IPS-15b (cell line): ENCODE data around the gene FAM210A.

Source experiments
- H3K27me3 ChIP-seq: one replicate; pipeline ENCODE4 v1.6.1; 2013; ENCODE audit warnings: low read length; ENCODE audit not compliant: control insufficient read depth, insufficient read depth
- H3K36me3 ChIP-seq: one replicate; pipeline ENCODE4 v1.6.1; 2013; ENCODE audit warnings: low read length; ENCODE audit not compliant: control insufficient read depth, insufficient read depth
- H3K4me1 ChIP-seq: one replicate; pipeline ENCODE4 v1.6.1; 2013; ENCODE audit warnings: mild to moderate bottlenecking, low read length; ENCODE audit not compliant: control insufficient read depth, insufficient read depth
- H3K4me3 ChIP-seq: one replicate; pipeline ENCODE4 v1.5.1; 2013; ENCODE audit warnings: low read depth, low read length
- H3K9ac ChIP-seq: one replicate; pipeline ENCODE4 v1.6.1; 2013; ENCODE audit warnings: low read depth, mild to moderate bottlenecking, low read length
- H3K9me3 ChIP-seq: one replicate; pipeline ENCODE4 v1.6.1; 2013; ENCODE audit warnings: mild to moderate bottlenecking, low read length; ENCODE audit not compliant: control insufficient read depth, insufficient read depth

The FAM210A gene

DNA sequence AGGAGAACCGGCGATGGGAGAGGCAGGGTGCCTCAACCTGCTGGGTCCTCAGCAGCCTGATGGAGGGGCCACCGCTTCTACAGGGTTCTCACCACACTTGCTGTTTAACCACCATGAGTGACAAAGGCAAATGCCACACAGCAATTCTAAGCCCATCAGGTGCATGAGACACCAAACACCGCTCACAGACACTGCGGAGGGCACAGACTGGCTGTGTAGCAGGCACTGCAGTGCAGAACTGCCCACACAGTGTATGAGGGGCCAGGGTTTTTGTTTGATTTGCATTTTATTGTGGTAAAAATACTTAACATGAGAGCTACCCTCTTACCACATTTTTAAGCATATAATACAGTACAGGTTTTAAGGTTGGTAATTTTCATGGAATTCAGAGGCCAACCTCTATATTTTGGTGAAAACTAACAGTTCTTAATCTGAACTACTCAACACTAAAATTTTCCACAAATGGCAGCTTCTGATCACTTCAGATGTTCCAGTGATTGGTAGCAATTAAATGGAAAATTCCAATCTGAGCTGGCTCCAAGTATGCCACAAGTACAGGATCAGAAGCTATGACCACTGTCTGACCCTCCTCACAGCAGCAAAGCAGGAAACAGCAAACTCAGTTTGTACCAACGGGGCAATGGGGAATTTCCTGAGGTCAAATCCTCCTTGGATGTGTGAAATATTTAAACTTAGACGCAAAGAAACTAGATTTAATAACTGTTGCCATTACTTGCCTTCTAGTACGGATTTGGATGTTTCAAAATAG is 67.7 kb downstream of the FAM210A start:
- Histone ChIP-seq H3K4me3 (no peak overlapping the region), H3K27me3 (no peaks in the 10 kb centered on the region), H3K9me3 (no peaks in the 10 kb centered on the region), H3K36me3 (no peaks in the 10 kb centered on the region), H3K4me1 (no peaks in the 10 kb centered on the region), H3K9ac (no peak overlapping the region)

GRCh38 chr18:13657974-13658373 is 68.4 kb downstream of the FAM210A start:
- Histone ChIP-seq H3K36me3 (no peaks in the 10 kb centered on the region), H3K9me3 (no peaks in the 10 kb centered on the region), H3K27me3 (no peaks in the 10 kb centered on the region), H3K9ac (no peak overlapping the region), H3K4me1 (no peaks in the 10 kb centered on the region), H3K4me3 (no peak overlapping the region)

- H3K4me3 ChIP-seq: no peak overlapping the region
- no peaks in the 10 kb centered on the region for H3K27me3 ChIP-seq
- no peaks in the 10 kb centered on the region for H3K36me3 ChIP-seq
Measured at GRCh38 chr18:13653746-13654433, 72.5 kb downstream of the FAM210A start.

GRCh38 chr18:13649397-13650390 is 76.7 kb downstream of the FAM210A start:
- Histone ChIP-seq H3K4me1 (no peaks in the 10 kb centered on the region), H3K27me3 (no peaks in the 10 kb centered on the region), H3K9ac (no peak overlapping the region), H3K9me3 (no peaks in the 10 kb centered on the region), H3K4me3 (no peak overlapping the region), H3K36me3 (no peaks in the 10 kb centered on the region)

More at GRCh38 chr18:13653746-13654433, 72.5 kb downstream of the FAM210A start:
- Histone ChIP-seq H3K9me3 (no peaks in the 10 kb centered on the region), H3K4me1 (no peaks in the 10 kb centered on the region), H3K9ac (no peak overlapping the region)

DNA sequence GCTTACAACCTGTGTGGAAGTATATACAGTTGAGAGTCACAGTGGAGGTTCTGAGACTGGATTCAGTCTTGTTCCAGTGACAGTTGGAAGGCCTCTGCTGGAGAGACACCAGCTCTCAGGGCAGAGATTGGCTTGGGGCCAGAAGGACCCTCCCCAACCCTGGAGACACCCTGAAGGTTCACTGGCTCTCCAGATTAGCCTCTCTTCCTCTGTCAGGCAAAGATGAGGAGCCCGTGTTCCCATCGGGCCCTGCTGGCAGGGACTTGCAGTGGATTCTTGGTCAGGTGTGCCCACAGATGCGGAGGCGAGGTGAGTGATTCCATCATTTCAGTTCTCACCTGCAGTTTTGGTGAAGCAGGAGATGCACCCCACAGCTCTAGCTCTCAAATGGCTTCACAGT is 78.6 kb downstream of the FAM210A start:
- Histone ChIP-seq H3K9me3 (no peaks in the 10 kb centered on the region), H3K9ac (no peak overlapping the region), H3K36me3 (no peaks in the 10 kb centered on the region), H3K27me3 (no peaks in the 10 kb centered on the region), H3K4me1 (no peaks in the 10 kb centered on the region), H3K4me3 (no peak overlapping the region)

DNA sequence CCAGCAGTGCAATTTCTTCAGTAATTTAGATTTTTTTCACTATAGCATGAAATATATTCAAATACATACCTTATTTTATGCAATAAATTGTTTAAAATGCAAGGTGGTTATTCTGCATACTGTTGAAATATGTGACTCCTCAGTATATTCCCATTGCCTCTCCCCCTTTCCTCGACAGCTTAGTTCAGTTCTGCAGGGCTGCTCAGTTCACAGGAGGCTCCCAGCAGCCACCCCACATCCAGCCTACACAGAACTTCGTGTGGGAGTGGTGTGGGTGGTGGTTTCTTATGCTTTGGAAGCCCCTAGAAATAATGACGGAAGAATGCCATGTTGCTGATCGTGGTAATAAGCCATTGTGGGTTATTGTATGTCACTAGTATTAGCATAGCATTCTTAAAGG is 79.7 kb downstream of the FAM210A start:
- Histone ChIP-seq H3K9ac (no peak overlapping the region), H3K4me1 (no peaks in the 10 kb centered on the region), H3K36me3 (no peaks in the 10 kb centered on the region), H3K4me3 (no peak overlapping the region), H3K27me3 (no peaks in the 10 kb centered on the region), H3K9me3 (no peaks in the 10 kb centered on the region)

DNA sequence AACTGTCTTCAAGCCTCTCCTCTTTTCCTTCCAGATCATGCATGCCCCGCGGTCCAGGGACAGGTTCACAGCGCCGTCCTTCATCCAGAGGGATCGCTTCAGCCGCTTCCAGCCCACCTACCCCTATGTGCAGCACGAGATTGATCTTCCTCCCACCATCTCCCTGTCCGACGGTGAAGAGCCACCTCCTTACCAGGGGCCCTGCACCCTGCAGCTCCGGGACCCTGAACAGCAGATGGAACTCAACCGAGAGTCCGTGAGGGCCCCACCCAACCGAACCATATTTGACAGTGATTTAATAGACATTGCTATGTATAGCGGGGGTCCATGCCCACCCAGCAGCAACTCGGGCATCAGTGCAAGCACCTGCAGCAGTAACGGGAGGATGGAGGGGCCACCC is 81.3 kb downstream of the FAM210A start:
- no peak overlapping the region for H3K4me3 ChIP-seq
- no peaks in the 10 kb centered on the region for H3K9me3 ChIP-seq
- no peaks in the 10 kb centered on the region for H3K4me1 ChIP-seq
- H3K27me3 ChIP-seq: no peaks in the 10 kb centered on the region
- H3K9ac ChIP-seq: no peak overlapping the region
- H3K36me3 ChIP-seq: no peaks in the 10 kb centered on the region

GRCh38 chr18:13643261-13643751 is 83.1 kb downstream of the FAM210A start:
- Histone ChIP-seq H3K27me3 (no peaks in the 10 kb centered on the region), H3K4me1 (no peaks in the 10 kb centered on the region), H3K9me3 (no peaks in the 10 kb centered on the region), H3K9ac (no peak overlapping the region), H3K4me3 (no peak overlapping the region), H3K36me3 (no peaks in the 10 kb centered on the region)

DNA sequence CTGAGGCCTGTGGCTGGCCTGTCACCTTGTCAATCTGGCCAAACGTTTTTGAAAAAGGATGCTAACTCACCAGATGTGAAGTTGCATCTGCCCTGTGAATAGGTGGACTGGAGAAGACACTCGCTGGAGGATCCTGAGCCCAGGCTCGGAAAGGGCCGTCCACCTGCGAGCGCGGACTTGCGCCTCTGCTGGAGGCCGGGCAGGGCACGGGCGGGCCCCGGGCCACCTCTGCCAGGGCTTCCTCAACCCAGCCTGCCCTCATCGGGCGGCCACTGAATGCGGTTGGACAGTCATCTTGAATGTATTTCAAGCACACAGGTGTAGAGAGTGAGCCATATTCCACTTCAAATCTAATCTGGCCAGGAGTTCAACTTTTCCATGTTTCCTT is 83.9 kb downstream of the FAM210A start:
- no peaks in the 10 kb centered on the region for H3K36me3 ChIP-seq
- no peak overlapping the region for H3K4me3 ChIP-seq
- no peak overlapping the region for H3K9ac ChIP-seq
- no peaks in the 10 kb centered on the region for H3K27me3 ChIP-seq
- no peaks in the 10 kb centered on the region for H3K4me1 ChIP-seq
- H3K9me3 ChIP-seq: no peaks in the 10 kb centered on the region

GRCh38 chr18:13641551-13642439 is 84.6 kb downstream of the FAM210A start:
- Histone ChIP-seq H3K9ac (no peak overlapping the region), H3K36me3 (no peaks in the 10 kb centered on the region), H3K4me3 (peak overlapping the region; percentile 26)

More at GRCh38 chr18:13641551-13642439, 84.6 kb downstream of the FAM210A start:
- Histone ChIP-seq H3K27me3 (no peaks in the 10 kb centered on the region), H3K9me3 (no peaks in the 10 kb centered on the region), H3K4me1 (no peaks in the 10 kb centered on the region)
